Pancreas (tissue), 10 donors: ENCODE measurements around the gene ANKRD1. TPM values are rescaled to one million over a fixed set of nuclear protein-coding genes. Genes with fewer than 3 reads are reported as not detected.

ENCODE experiments used
- ATAC-seq, 4 donors: fragments of 200-7000 bp; cut with Tn5 transposase; one replicate each; pipeline versions ENCODE4 v1.8.0 to v1.9.1; 2020; ENCODE audit warnings: mild to moderate bottlenecking in 4 of 4, moderate library complexity in 4 of 4
- DNase-seq, 6 donors: peaks; one replicate each; pipeline ENCODE4 v3.0.0-alpha.2; 2020
- FAIRE-seq: peaks from 2 replicates; lab custom pipeline; 2012; peaks lifted over from hg19 to GRCh38; lab: Jason Lieb, UNC
- H3K27ac ChIP-seq, 4 donors: fragments of 200-600 bp; sonication (generic); 1 replicate in 3 of 4; 2 replicates in 1 of 4; pipeline versions ENCODE4 v1.5.0 to v1.8.0; 2020
- H3K27me3 ChIP-seq, 4 donors: fragments of 200-600 bp; one replicate each; pipeline ENCODE4 v1.8.0; 2021
- H3K36me3 ChIP-seq, 3 donors: fragments of 200-600 bp; sonication (generic) in 1 of 3; one replicate each; pipeline versions ENCODE4 v1.5.0 to v1.8.0; 2020 to 2021
- H3K4me1 ChIP-seq, 3 donors: fragments of 200-600 bp; one replicate each; pipeline ENCODE4 v1.8.0; 2021
- H3K4me3 ChIP-seq, 4 donors: fragments of 200-600 bp; sonication (generic) in 2 of 4; one replicate each; pipeline versions ENCODE4 v1.5.0 to v1.8.0; 2020 to 2021
- H3K9me3 ChIP-seq, 4 donors: fragments of 200-600 bp; one replicate each; pipeline ENCODE4 v1.8.0; 2021
- WGBS, 2 donors: extraction: QIAGEN DNeasy Blood & Tissue Kit; methylation state at CpG; one replicate each; pipeline ENCODE4 v1.1.7; 2013; 5-methylcytosine and 5-hydroxymethylcytosine counted together
- intact Hi-C, 3 donors: fragments of 100-400 bp; cut with DNase I; formaldehyde crosslinking; loops; one replicate each; pipeline versions ENCODE4 v1.11.1 to v1.14.2; 2022
- polyA plus RNA-seq, 2 donors: library from polyadenylated mRNA; stranded (reverse); fragments of 200-250 nt; gene quantifications; one replicate each; pipeline ENCODE4 v1.2.3, GENCODE V29; 2013
- total RNA-seq, 6 donors: library from RNA; stranded (reverse); fragmentation: NEBNext Ultra II Directional in 4 of 6; extraction: Animal tissue kit (Norgen Biotek cat#: 25700) in 4 of 6; gene quantifications; one replicate each; pipeline versions ENCODE4 v1.2.1 to v1.2.4, GENCODE V29; 2021 to 2023
- TF ChIP-seq, protein P1 (sequence below), 4 donors: fragments of 200-600 bp; sonication (generic) in 3 of 4; IDR thresholded peaks; one replicate each; pipeline versions ENCODE4 v1.5.0 to v1.8.0; 2021; ENCODE audit warnings: antibody characterized with exemption in 4 of 4
- donor health status: healthy with polysubstance abuse.
- donor health status: DM: no; HTN: no; CAD: no; lungs with moderate emphysema.
- donor health status: DM: no; HTN: no; CAD: no.
- donor health status: control.
- donor health status: control.
- donor health status: Bipolar disorder and iron deficiency.
- donor health status: DM: yes; HTN: yes; CAD: no.
- donor health status: DM: no; HTN: no; CAD: no.
- donor health status: DM: no; HTN: no; CAD: no.
- donor health status: DM: yes; HTN: yes; CAD: no.

Gene ANKRD1
- total and polyA plus RNA-seq, 8 donors: 0.12 to 2.8 (median 1.4) TPM

DNA sequence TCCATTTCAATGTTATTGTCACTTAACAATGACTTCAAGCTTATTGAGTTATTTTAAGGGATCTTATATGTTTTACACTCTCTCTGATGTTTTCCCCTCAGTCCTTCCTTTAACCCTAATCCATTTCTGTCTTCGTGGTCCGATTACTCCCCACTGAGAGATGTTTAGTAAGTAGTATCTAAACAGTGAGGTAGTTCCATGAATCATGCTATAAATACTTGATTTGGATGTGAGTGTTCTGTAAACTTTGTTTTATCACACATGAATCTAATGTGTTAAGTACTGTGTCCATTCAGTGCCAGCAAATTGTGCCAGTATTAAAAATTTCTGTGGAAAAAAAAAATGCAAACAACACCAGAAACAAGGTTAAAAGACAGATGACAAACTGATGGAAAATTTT lies 30.5 kb downstream of the ANKRD1 start:
- intact Hi-C loops: no loop called here
- Histone ChIP-seq H3K4me3 (no peak overlapping the region), H3K27ac (no peak overlapping the region), H3K4me1 (no peaks in the 10 kb centered on the region), H3K27me3 (no peaks in the 10 kb centered on the region), H3K9me3 (no peaks in the 10 kb centered on the region), H3K36me3 (peaks cover 0 to 23% (median 7%) of the 10 kb centered on the region in 3 donors)
- DNase-seq (no peak), ATAC-seq (no peak), FAIRE-seq (no peak)
- TF ChIP-seq, protein P1, sequence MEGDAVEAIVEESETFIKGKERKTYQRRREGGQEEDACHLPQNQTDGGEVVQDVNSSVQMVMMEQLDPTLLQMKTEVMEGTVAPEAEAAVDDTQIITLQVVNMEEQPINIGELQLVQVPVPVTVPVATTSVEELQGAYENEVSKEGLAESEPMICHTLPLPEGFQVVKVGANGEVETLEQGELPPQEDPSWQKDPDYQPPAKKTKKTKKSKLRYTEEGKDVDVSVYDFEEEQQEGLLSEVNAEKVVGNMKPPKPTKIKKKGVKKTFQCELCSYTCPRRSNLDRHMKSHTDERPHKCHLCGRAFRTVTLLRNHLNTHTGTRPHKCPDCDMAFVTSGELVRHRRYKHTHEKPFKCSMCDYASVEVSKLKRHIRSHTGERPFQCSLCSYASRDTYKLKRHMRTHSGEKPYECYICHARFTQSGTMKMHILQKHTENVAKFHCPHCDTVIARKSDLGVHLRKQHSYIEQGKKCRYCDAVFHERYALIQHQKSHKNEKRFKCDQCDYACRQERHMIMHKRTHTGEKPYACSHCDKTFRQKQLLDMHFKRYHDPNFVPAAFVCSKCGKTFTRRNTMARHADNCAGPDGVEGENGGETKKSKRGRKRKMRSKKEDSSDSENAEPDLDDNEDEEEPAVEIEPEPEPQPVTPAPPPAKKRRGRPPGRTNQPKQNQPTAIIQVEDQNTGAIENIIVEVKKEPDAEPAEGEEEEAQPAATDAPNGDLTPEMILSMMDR (IDR thresholded peaks at IDR 0.05): no peak
- WGBS, 2 donors: 89 to 95% methylated on average over 2 of the region's 2 CpGs

DNA sequence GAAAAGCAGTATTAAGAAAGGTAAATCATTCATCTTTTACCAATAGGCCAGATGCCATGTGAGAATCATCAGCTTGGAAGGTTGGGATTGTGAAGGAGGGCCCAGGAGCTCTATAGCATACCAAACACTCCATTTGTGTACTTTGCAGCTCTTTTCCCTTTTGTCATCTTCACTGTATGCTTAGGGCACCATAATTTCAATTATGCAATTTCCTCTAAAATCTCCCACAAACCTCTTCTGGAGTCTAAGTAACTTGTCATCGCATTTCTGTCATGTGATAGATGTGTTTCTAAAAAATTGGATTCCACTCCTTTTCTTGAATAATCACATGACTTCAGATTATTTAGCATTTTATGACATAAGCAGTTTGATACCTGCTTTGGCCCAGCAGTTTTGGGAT lies 31.3 kb downstream of the ANKRD1 start:
- Histone ChIP-seq H3K27ac (no peak overlapping the region), H3K4me1 (no peaks in the 10 kb centered on the region), H3K36me3 (peaks cover 0 to 23% (median 7%) of the 10 kb centered on the region in 3 donors), H3K4me3 (no peak overlapping the region), H3K9me3 (no peaks in the 10 kb centered on the region), H3K27me3 (no peaks in the 10 kb centered on the region)
- TF ChIP-seq, protein P1 (IDR thresholded peaks at IDR 0.05): no peak
- DNase-seq (no peak), FAIRE-seq (no peak), ATAC-seq (no peak)
- intact Hi-C loops: no loop called here
- WGBS, 2 donors: 92 to 98% methylated on average over 1 of the region's 1 CpG

DNA sequence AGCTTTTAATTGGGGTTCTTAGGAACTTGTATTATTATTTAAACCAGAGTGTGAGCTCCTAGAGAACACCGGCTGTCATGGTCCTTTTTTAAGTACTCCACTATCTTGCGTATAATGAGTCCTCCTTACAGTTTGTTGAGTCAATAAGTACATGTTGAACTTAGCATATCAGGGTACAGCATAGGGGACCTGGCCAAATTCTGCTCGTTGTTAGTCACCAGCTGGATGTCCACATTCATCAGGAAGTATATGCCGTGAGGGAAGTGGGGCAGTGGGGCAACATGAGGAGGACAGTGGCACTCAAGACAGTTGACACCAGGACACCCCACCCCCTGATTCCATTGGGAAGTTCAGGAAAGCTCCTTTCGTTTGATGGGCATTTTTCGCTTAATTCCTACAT lies 32.5 kb downstream of the ANKRD1 start:
- H3K4me1 ChIP-seq: no peaks in the 10 kb centered on the region
- H3K36me3 ChIP-seq: peaks cover 0 to 18% (median 7%) of the 10 kb centered on the region in 3 donors
- H3K4me3 ChIP-seq: no peak overlapping the region
- H3K27me3 ChIP-seq: no peaks in the 10 kb centered on the region
- ATAC-seq: no peak
- H3K9me3 ChIP-seq: no peaks in the 10 kb centered on the region
- no peak for DNase-seq
- TF ChIP-seq, protein P1 (IDR thresholded peaks at IDR 0.05): no peak
- H3K27ac ChIP-seq: no peak overlapping the region
- no peak for FAIRE-seq
- WGBS, 2 donors: 91 to 92% methylated on average over 6 of the region's 6 CpGs
- intact Hi-C loops: no loop called here

DNA sequence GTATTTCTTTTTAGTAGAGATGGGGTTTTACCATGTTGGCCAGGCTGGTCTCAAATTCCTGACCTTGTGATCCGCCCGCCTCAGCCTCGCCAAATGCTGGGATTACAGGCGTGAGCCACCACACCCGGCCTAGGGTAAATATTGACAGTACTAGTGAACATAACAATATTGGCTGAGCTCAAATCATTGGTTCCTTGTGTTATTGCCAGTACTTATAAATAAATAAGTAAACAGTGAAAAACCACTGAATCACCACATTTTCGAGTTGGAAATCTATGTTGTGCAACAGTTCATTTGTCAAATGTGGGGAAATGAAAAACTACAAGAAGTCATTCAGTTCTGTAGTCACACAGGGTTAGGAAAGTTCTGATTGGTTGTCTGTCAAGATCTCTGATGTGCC lies 33.3 kb downstream of the ANKRD1 start:
- FAIRE-seq: no peak
- H3K27me3 ChIP-seq: no peaks in the 10 kb centered on the region
- intact Hi-C loops: no loop called here
- TF ChIP-seq, protein P1 (IDR thresholded peaks at IDR 0.05): no peak
- H3K4me3 ChIP-seq: no peak overlapping the region
- DNase-seq: no peak
- H3K4me1 ChIP-seq: no peaks in the 10 kb centered on the region
- H3K27ac ChIP-seq: no peak overlapping the region
- no peaks in the 10 kb centered on the region for H3K9me3 ChIP-seq
- H3K36me3 ChIP-seq: peaks cover 0 to 18% (median 7%) of the 10 kb centered on the region in 3 donors
- WGBS, 2 donors: 59 to 63% methylated on average over 6 of the region's 6 CpGs
- ATAC-seq: peak in 1 of 4 donors; percentile 28

DNA sequence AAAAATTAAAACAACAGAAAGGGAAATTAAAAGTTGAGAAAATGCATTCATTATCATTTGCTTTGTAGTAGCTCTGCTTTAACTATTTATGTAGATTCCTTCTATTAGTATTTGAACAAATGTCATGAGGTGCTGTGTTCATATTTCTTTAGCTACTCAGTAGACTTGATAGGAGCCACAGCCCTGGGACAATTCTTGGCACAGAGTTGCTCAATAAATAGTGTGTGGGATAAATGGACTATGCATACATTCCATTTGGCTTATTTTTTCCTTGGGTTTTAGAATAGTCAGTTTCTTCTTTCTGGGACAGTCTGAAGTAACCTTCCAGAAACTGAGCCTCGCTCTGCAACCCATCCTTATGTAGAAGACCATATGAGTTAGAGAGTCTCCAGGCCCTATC lies 35.7 kb downstream of the ANKRD1 start:
- no peak for FAIRE-seq

More for the DNA sequence above, 35.7 kb downstream of the ANKRD1 start:
- TF ChIP-seq, protein P1 (IDR thresholded peaks at IDR 0.05): no peak
- no peak overlapping the region for H3K4me3 ChIP-seq
- H3K27me3 ChIP-seq: no peaks in the 10 kb centered on the region
- ATAC-seq: peak in 1 of 4 donors; percentile 20
- peaks cover 0 to 18% (median 7%) of the 10 kb centered on the region in 3 donors for H3K36me3 ChIP-seq
- H3K9me3 ChIP-seq: no peaks in the 10 kb centered on the region
- 96 to 100% methylated on average over 1 of the region's 1 CpG for WGBS, 2 donors
- no peak overlapping the region for H3K27ac ChIP-seq
- intact Hi-C loops: no loop called here
- H3K4me1 ChIP-seq: no peaks in the 10 kb centered on the region
- DNase-seq: no peak
